BJ (cell line): Measurements from ENCODE around the gene CMTM8. TPM values are rescaled to one million over a fixed set of nuclear protein-coding genes. Genes with fewer than 3 reads are reported as not detected.

Experiments
- CTCF ChIA-PET: fragments of 350-600 bp; formaldehyde crosslinking; extraction: SDS; loops from one replicate; lab custom pipeline; 2021; ENCODE audit warnings: antibody characterized with exemption, inconsistent platforms; lab: Yijun Ruan, JAX
- POLR2A ChIA-PET: fragments of 300-600 bp; sonication (Branson Sonifier 250); formaldehyde crosslinking; extraction: SDS; loops from one replicate; lab custom pipeline; 2021; ENCODE audit warnings: antibody characterized with exemption; lab: Charles Lee
- DNase-seq: peaks from one replicate; pipeline ENCODE4 v3.0.0-alpha.2; 2011; ENCODE audit warnings: low read depth
- H3K27me3 ChIP-seq: 2 replicates; pipeline ENCODE4 v1.6.0; 2011; ENCODE audit warnings: low read length; ENCODE audit not compliant: control insufficient read depth, insufficient read depth
- H3K36me3 ChIP-seq: 2 replicates; pipeline ENCODE4 v1.5.1; 2011; ENCODE audit warnings: low read length; ENCODE audit not compliant: control insufficient read depth, insufficient read depth
- H3K4me3 ChIP-seq: 2 replicates; pipeline ENCODE4 v1.5.1; 2011; ENCODE audit warnings: low read depth, mild to moderate bottlenecking, control low read depth, low read length
- polyA plus RNA-seq: library from polyadenylated mRNA; depleted of rRNA; stranded (reverse); fragments of >200 nt; gene quantifications from 2 replicates; pipeline ENCODE4 v1.2.3, GENCODE V29; 2011
- TF ChIP-seq, protein P1 (sequence below): IDR thresholded peaks from 2 replicates; pipeline ENCODE4 v1.5.1; 2011; ENCODE audit warnings: low read depth, mild to moderate bottlenecking, control low read depth, inconsistent platforms, low read length, moderate library complexity; ENCODE audit not compliant: insufficient read depth

The CMTM8 gene
- polyA plus RNA-seq, 1 experiment: 0.39 TPM

DNA sequence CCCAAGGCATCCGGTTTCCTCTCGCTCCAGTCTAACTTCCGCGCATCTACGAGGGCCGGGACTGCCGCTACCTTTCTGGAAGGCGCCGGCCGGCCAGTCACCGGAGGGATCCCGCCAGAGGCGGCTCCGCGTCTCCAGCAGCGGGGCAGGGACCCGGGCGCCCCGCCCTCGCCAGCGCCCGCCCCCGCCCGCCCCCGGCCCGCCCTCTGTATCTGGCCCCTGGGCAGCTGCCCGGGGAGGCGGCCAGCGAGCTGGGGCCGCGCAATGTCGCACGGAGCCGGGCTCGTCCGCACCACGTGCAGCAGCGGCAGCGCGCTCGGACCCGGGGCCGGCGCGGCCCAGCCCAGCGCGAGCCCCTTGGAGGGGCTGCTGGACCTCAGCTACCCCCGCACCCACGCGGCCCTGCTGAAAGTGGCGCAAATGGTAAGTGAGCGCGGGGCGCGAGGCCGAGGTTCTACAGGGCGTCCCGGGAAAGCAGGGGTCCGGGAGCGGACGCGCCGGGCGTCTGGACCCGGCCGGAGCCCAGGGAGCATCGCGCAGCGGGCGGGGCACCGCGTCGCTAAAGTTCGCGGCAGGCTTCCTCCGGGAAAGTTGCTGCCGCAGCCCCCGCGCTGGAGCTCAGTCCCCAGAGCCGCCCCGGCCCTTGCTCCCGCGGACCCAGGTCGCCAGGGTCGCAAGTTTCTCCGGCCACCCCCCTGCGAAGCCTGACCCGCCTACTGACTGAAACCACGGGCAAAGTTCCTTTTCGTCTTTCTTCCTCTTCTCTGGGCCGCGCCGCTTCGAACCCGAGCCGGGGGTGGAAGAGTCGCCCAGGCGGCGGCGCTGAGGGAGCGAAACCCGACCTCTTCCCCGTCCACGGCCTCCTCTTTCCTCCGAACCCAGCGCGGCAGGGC lies 153.4 kb downstream of the CMTM8 start, which contains the start of gene CMTM7:
Gene CMTM7, plus strand, starts transcription at position 211 of the 893 bp plus-strand sequence. Its CDS starts 54 bp downstream, at position 265.
- Histone ChIP-seq H3K36me3 (no peaks in the 10 kb centered on the region), H3K4me3 (peak within 1 kb of the TSS; percentile 85), H3K27me3 (no peaks in the 10 kb centered on the region)
- POLR2A ChIA-PET: interaction anchor here (0.5 kb wide), 1 partner anchor 54 kb away, joined by 4 read pairs; no protein-coding TSS in a partner anchor
- CTCF ChIA-PET: interaction anchor here (0.6 to 3.3 kb wide), 5 partner anchors 8 to 77 kb away, joined by 3 to 16 read pairs (median 3); no protein-coding TSS in a partner anchor
- DNase-seq: no peak
- TF ChIP-seq, protein P1, sequence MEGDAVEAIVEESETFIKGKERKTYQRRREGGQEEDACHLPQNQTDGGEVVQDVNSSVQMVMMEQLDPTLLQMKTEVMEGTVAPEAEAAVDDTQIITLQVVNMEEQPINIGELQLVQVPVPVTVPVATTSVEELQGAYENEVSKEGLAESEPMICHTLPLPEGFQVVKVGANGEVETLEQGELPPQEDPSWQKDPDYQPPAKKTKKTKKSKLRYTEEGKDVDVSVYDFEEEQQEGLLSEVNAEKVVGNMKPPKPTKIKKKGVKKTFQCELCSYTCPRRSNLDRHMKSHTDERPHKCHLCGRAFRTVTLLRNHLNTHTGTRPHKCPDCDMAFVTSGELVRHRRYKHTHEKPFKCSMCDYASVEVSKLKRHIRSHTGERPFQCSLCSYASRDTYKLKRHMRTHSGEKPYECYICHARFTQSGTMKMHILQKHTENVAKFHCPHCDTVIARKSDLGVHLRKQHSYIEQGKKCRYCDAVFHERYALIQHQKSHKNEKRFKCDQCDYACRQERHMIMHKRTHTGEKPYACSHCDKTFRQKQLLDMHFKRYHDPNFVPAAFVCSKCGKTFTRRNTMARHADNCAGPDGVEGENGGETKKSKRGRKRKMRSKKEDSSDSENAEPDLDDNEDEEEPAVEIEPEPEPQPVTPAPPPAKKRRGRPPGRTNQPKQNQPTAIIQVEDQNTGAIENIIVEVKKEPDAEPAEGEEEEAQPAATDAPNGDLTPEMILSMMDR: no peak

DNA sequence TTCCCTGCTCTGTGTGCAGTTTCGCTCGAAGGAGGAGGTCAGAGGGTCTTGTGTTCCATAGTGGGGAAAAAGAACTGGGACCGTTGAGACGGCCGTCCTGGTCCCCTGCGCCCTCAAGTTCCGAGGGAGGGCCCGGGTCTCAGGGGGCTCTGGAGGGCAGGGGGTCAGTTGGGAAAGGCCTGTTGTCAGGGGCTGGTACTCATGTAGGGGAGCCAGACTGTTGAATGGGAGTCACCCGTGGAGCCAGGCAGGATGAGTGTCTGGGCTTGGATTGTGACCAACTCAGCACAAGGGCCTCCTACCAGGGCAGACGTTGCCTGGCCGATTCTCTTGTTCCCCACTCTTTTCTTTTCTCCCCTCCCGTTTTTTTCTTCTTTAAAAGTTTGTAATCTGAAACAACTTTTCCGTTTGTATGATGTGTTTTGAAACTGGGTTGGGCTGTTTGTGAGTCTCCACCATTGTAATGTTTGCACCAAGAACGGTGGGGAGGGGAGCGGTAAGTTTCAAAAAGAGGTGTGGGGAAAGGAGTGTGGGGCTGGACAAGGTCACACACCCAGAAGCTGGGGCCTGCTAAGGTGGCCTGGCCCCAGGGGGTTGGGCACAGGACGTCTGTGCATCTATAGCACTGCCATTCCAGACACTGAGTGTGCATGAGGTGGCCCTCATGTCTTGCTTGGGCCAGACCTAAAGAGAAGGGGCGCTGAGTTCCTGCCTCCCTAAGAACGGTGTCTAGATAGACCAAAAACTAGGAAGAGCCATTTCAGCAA lies 154.2 kb downstream of the CMTM8 start:
- Histone ChIP-seq H3K27me3 (no peaks in the 10 kb centered on the region), H3K4me3 (peak overlapping the region; percentile 85), H3K36me3 (no peaks in the 10 kb centered on the region)
- CTCF ChIA-PET: interaction anchor here (1.4 to 3.3 kb wide), 2 partner anchors 62 to 76 kb away, joined by 3 to 16 read pairs; no protein-coding TSS in a partner anchor
- TF ChIP-seq, protein P1: no peak
- POLR2A ChIA-PET: no interaction called here
- no peak for DNase-seq

DNA sequence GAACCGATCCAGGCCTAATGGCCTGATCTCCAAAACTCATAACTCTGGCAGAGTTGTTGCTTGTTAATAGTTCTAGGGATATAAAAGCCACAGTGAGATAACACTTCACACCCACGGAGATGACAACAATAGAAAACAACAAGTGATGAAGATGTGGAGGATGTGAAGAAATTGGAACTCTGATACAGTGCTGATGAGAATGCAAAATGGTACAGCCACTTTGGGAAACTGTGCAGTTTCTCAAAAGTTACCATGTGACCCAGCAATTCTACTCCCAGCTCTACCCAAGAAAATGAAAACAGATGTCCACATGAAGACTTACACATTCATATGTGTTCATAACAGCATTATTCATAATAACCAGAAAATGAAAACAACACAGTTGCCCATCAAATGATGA lies 157.0 kb downstream of the CMTM8 start:
- CTCF ChIA-PET: interaction anchor here (0.6 to 1.9 kb wide), 4 partner anchors 7 to 72 kb away, joined by 4 to 10 read pairs (median 6); no protein-coding TSS in a partner anchor
- no peak for DNase-seq
- POLR2A ChIA-PET: no interaction called here
- H3K4me3 ChIP-seq: no peak overlapping the region
- TF ChIP-seq, protein P1: no peak
- no peaks in the 10 kb centered on the region for H3K27me3 ChIP-seq
- no peaks in the 10 kb centered on the region for H3K36me3 ChIP-seq

DNA sequence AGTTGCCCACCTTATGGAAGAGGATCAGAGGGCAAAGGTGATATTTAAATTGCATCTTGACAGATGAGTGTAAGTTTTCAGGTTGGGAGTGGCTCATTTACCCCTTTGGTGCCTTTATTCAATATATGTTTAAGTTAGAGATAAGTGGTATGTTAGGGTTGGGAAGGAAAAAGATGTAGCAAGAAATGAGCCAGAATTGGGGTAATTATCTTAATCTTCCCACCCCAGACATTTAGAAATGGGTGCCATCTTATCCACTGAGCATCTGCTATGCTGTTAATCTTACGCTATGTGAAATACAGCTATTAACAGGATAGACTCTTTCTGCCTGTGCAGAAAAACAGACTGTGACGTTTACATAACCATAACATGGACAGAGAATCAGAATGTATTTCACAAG lies 159.5 kb downstream of the CMTM8 start:
- Histone ChIP-seq H3K36me3 (no peaks in the 10 kb centered on the region), H3K27me3 (no peaks in the 10 kb centered on the region), H3K4me3 (no peak overlapping the region)
- DNase-seq: no peak
- ChIA-PET CTCF (interaction anchor here (0.9 to 2.9 kb wide), 3 partner anchors 23 to 244 kb away, joined by 3 to 12 read pairs (median 11); no protein-coding TSS in a partner anchor), POLR2A (no interaction called here)
- TF ChIP-seq, protein P1: no peak
